Gastrocnemius medialis (tissue), 4 donors: Measurements from ENCODE around the gene TNFAIP8L1.

Experiments
- POLR2A ChIP-seq, 2 donors: fragments of 450-650 bp; IDR thresholded peaks; one replicate each; pipeline ENCODE4 v1.6.1; 2017; ENCODE audit warnings: antibody characterized with exemption in 2 of 2, mild to moderate bottlenecking in 2 of 2, moderate library complexity in 2 of 2
- TF ChIP-seq, protein P1 (sequence below), 5 experiments: fragments of 450-650 bp in 3 of 5; fragments of 200-600 bp in 2 of 5; sonication (generic) in 2 of 5; IDR thresholded peaks in 4 of 5; conservative IDR thresholded peaks in 1 of 5; 1 replicate in 4 of 5; 2 replicates in 1 of 5; pipeline ENCODE4 v1.5.1; 2016 to 2019; ENCODE audit warnings: antibody characterized with exemption in 5 of 5, mild to moderate bottlenecking in 3 of 5, moderate library complexity in 3 of 5

DNA sequence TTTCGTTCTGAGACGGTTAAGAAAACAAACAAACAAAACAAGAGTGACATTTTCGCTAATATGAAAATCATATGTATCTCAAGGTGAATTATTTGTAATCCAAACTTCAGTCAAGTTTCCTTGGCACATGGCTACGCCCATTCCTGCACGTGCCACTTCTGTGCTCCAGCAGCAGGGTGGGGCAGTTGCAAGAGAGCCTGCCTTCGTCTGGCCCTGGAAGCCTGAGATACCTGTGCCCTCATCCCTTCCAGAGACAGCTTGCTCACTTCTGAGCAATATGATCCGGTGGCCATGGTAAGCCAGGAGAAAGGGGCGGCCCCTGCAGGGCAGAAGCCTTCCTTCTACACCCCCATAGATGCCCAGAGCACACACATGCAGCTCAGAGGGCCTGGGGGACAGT, 62.2 kb downstream of the TNFAIP8L1 start:
- TF ChIP-seq, protein P1, sequence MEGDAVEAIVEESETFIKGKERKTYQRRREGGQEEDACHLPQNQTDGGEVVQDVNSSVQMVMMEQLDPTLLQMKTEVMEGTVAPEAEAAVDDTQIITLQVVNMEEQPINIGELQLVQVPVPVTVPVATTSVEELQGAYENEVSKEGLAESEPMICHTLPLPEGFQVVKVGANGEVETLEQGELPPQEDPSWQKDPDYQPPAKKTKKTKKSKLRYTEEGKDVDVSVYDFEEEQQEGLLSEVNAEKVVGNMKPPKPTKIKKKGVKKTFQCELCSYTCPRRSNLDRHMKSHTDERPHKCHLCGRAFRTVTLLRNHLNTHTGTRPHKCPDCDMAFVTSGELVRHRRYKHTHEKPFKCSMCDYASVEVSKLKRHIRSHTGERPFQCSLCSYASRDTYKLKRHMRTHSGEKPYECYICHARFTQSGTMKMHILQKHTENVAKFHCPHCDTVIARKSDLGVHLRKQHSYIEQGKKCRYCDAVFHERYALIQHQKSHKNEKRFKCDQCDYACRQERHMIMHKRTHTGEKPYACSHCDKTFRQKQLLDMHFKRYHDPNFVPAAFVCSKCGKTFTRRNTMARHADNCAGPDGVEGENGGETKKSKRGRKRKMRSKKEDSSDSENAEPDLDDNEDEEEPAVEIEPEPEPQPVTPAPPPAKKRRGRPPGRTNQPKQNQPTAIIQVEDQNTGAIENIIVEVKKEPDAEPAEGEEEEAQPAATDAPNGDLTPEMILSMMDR (IDR thresholded peaks at IDR 0.05 in 4 of 5, conservative IDR thresholded peaks at IDR 0.05 in 1 of 5), result no peak
- no peak for TF ChIP-seq POLR2A (IDR thresholded peaks at IDR 0.05)
